ENCODE results near the gene SHTN1. TPM values are rescaled to one million over a fixed set of nuclear protein-coding genes. Genes with fewer than 3 reads are reported as not detected.

SHTN1 gene
- total RNA-seq, 5 donors from 2014 or later (not counting 1 experiment from before 2014, with no cell fraction given) = 0.35 to 0.80 (median 0.44) TPM

- H3K9me3 ChIP-seq = no peaks in the 10 kb centered on the region
- no peaks in the 10 kb centered on the region for H3K36me3 ChIP-seq (ENCODE audit: control insufficient read depth in 2 of 2, extremely low read depth in 1 of 2, insufficient read depth in 1 of 2, low read length in 1 of 2)
- no peaks in the 10 kb centered on the region for H3K4me1 ChIP-seq (ENCODE audit: control insufficient read depth in 1 of 2, extremely low read depth in 1 of 2, insufficient read depth in 2 of 2, low read length in 2 of 2)
- 92% methylated on average over 2 of the region's 3 CpGs for WGBS (ENCODE audit: insufficient coverage)
- CTCF ChIA-PET = no interaction called here
- ATAC-seq (replicated peaks in 1 of 4) = no peak
- H3K9me3 Mint-ChIP-seq = no peaks in the 10 kb centered on the region
- POLR2A ChIA-PET = no interaction called here
- no peak overlapping the region for H3K27ac ChIP-seq (ENCODE audit: low read length)
- peaks cover 0 to 4% of the 10 kb centered on the region in 2 donors for H3K27me3 Mint-ChIP-seq
- no peaks in the 10 kb centered on the region for H3K4me1 Mint-ChIP-seq
- no peak for DNase-seq
- no peak overlapping the region for H3K4me3 ChIP-seq (ENCODE audit: control insufficient read depth in 1 of 2, extremely low read depth in 1 of 2, low read length in 1 of 2)
- H3K36me3 Mint-ChIP-seq = no peaks in the 10 kb centered on the region
- H3K4me3 Mint-ChIP-seq = no peak overlapping the region
- H3K27me3 ChIP-seq (replicated peaks in 1 of 2; ENCODE audit: control insufficient read depth in 2 of 2, extremely low read depth in 1 of 2, insufficient read depth in 2 of 2, low read length in 1 of 2) = no peaks in the 10 kb centered on the region
- no peak overlapping the region for H3K27ac Mint-ChIP-seq
Observed at GRCh38 chr10:116905845-116906210, 99.2 kb downstream of the SHTN1 start.

DNA sequence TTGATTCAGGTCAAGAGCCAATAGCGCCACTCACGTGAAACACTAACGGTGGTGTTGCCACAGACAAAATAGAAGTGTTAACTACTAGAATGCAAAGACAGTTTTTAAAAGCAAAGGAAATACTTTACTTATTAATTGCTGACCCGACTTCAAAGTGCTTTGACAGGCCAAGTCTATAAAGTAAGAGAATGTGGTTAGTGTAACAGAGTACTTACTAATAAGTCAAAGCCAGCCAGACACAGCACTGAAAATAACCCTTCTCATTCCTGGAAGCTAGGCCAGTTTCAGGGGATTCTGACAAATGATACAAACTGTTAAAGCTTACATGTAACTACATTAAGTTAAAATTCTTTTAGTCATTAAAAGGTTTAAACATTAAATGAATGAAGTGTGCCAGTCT, 105.4 kb downstream of the SHTN1 start:
- H3K4me3 Mint-ChIP-seq = no peak overlapping the region
- Histone ChIP-seq H3K36me3 (ENCODE audit: control insufficient read depth in 2 of 2, extremely low read depth in 1 of 2, insufficient read depth in 1 of 2, low read length in 1 of 2) (no peaks in the 10 kb centered on the region), H3K27me3 (replicated peaks in 1 of 2; ENCODE audit: control insufficient read depth in 2 of 2, extremely low read depth in 1 of 2, insufficient read depth in 2 of 2, low read length in 1 of 2) (no peaks in the 10 kb centered on the region), H3K4me1 (ENCODE audit: control insufficient read depth in 1 of 2, extremely low read depth in 1 of 2, insufficient read depth in 2 of 2, low read length in 2 of 2) (no peaks in the 10 kb centered on the region), H3K4me3 (ENCODE audit: control insufficient read depth in 1 of 2, extremely low read depth in 1 of 2, low read length in 1 of 2) (no peak overlapping the region), H3K9me3 (no peaks in the 10 kb centered on the region), H3K27ac (ENCODE audit: low read length) (no peak overlapping the region)
- H3K36me3 Mint-ChIP-seq = no peaks in the 10 kb centered on the region
- ATAC-seq (replicated peaks in 1 of 4) (no peak), DNase-seq (no peak)
- no peaks in the 10 kb centered on the region for H3K9me3 Mint-ChIP-seq
- H3K4me1 Mint-ChIP-seq = no peaks in the 10 kb centered on the region
- WGBS (ENCODE audit: insufficient coverage) = no CpG with 5 or more reads among the region's 4 CpGs
- ChIA-PET CTCF (interaction anchor here in 1 of 2 donors (0.6 kb wide), 1 partner anchor 1560 kb away, joined by 4 read pairs; no protein-coding TSS in a partner anchor), POLR2A (no interaction called here)
- no peak overlapping the region for H3K27ac Mint-ChIP-seq
- no peaks in the 10 kb centered on the region for H3K27me3 Mint-ChIP-seq

DNA sequence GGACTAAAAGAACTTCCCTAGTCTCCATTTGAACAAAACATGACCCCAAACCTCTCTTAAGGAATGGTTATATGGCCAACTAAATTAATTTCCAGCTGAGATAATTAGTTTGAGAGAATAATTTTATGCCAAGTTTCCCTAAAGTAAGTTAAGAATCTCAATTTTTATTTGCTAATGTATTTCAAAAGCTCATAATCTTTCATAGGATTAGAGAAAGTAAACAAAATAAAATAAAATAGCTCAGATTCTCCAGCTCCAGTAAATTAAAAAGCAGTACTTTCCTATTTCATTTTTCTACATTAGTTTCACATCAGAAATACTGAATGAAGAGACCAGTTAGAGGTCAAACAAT, 111.3 kb downstream of the SHTN1 start:
- H3K27ac ChIP-seq (ENCODE audit: low read length) = no peak overlapping the region
- ATAC-seq (replicated peaks in 1 of 4) = no peak
- H3K4me3 Mint-ChIP-seq = no peak overlapping the region
- peaks cover 0 to 3% of the 10 kb centered on the region in 2 experiments for H3K27me3 ChIP-seq (replicated peaks in 1 of 2; ENCODE audit: control insufficient read depth in 2 of 2, extremely low read depth in 1 of 2, insufficient read depth in 2 of 2, low read length in 1 of 2)
- CTCF ChIA-PET = no interaction called here
- H3K9me3 ChIP-seq = no peaks in the 10 kb centered on the region
- no peaks in the 10 kb centered on the region for H3K9me3 Mint-ChIP-seq
- H3K4me1 Mint-ChIP-seq = no peaks in the 10 kb centered on the region
- H3K27ac Mint-ChIP-seq = no peak overlapping the region
- POLR2A ChIA-PET = no interaction called here
- H3K36me3 Mint-ChIP-seq = no peaks in the 10 kb centered on the region
- H3K27me3 Mint-ChIP-seq = peaks cover 8 to 25% of the 10 kb centered on the region in 2 donors
- no peaks in the 10 kb centered on the region for H3K36me3 ChIP-seq (ENCODE audit: control insufficient read depth in 2 of 2, extremely low read depth in 1 of 2, insufficient read depth in 1 of 2, low read length in 1 of 2)
- H3K4me1 ChIP-seq (ENCODE audit: control insufficient read depth in 1 of 2, extremely low read depth in 1 of 2, insufficient read depth in 2 of 2, low read length in 2 of 2) = no peaks in the 10 kb centered on the region
- no peak overlapping the region for H3K4me3 ChIP-seq (ENCODE audit: control insufficient read depth in 1 of 2, extremely low read depth in 1 of 2, low read length in 1 of 2)
- no peak for DNase-seq

GRCh38 chr10:116892907-116893685, 111.9 kb downstream of the SHTN1 start:
- H3K4me1 ChIP-seq (ENCODE audit: control insufficient read depth in 1 of 2, extremely low read depth in 1 of 2, insufficient read depth in 2 of 2, low read length in 2 of 2) = no peaks in the 10 kb centered on the region
- DNase-seq = no peak
- H3K9me3 ChIP-seq = no peaks in the 10 kb centered on the region
- 32% methylated on average over 5 of the region's 11 CpGs for WGBS (ENCODE audit: insufficient coverage)
- H3K36me3 ChIP-seq (ENCODE audit: control insufficient read depth in 2 of 2, extremely low read depth in 1 of 2, insufficient read depth in 1 of 2, low read length in 1 of 2) = no peaks in the 10 kb centered on the region
- no peak overlapping the region for H3K4me3 ChIP-seq (ENCODE audit: control insufficient read depth in 1 of 2, extremely low read depth in 1 of 2, low read length in 1 of 2)
- Mint-ChIP-seq H3K27ac (no peak overlapping the region), H3K36me3 (no peaks in the 10 kb centered on the region), H3K4me1 (no peaks in the 10 kb centered on the region), H3K27me3 (peaks cover 8 to 28% of the 10 kb centered on the region in 2 donors), H3K9me3 (no peaks in the 10 kb centered on the region), H3K4me3 (no peak overlapping the region)
- no peak for ATAC-seq (replicated peaks in 1 of 4)
- CTCF ChIA-PET = no interaction called here
- H3K27me3 ChIP-seq (replicated peaks in 1 of 2; ENCODE audit: control insufficient read depth in 2 of 2, extremely low read depth in 1 of 2, insufficient read depth in 2 of 2, low read length in 1 of 2) = peaks cover 0 to 3% of the 10 kb centered on the region in 2 experiments
- no peak overlapping the region for H3K27ac ChIP-seq (ENCODE audit: low read length)
- POLR2A ChIA-PET = no interaction called here

DNA sequence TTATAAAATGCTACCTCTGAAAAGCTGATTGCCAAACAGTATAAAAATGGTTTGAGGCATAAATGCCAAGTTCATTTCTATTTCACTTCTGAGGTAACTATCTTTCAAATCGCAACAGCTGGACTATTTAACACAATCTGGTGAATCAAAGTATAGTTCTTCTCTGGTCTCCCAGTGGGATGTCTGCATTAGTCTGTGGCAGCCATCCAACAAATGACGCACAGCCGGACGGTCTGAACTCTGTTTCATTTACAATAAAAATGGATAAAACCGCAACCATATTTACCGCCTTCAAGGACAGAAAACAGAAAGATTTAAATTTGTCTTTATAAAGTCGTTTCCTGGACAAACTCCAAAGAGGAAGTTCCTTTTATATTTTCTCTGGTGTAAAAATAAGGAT, 113.8 kb downstream of the SHTN1 start:
- ChIA-PET CTCF (no interaction called here), POLR2A (no interaction called here)
- DNase-seq (no peak), ATAC-seq (replicated peaks in 1 of 4) (no peak)
- H3K36me3 Mint-ChIP-seq = no peaks in the 10 kb centered on the region
- H3K27ac Mint-ChIP-seq = no peak overlapping the region
- Histone ChIP-seq H3K4me1 (ENCODE audit: control insufficient read depth in 1 of 2, extremely low read depth in 1 of 2, insufficient read depth in 2 of 2, low read length in 2 of 2) (no peaks in the 10 kb centered on the region), H3K36me3 (ENCODE audit: control insufficient read depth in 2 of 2, extremely low read depth in 1 of 2, insufficient read depth in 1 of 2, low read length in 1 of 2) (no peaks in the 10 kb centered on the region), H3K27me3 (replicated peaks in 1 of 2; ENCODE audit: control insufficient read depth in 2 of 2, extremely low read depth in 1 of 2, insufficient read depth in 2 of 2, low read length in 1 of 2) (peaks cover 0 to 3% of the 10 kb centered on the region in 2 experiments), H3K9me3 (no peaks in the 10 kb centered on the region), H3K27ac (ENCODE audit: low read length) (no peak overlapping the region), H3K4me3 (ENCODE audit: control insufficient read depth in 1 of 2, extremely low read depth in 1 of 2, low read length in 1 of 2) (no peak overlapping the region)
- no peak overlapping the region for H3K4me3 Mint-ChIP-seq
- peaks cover 12 to 35% of the 10 kb centered on the region in 2 donors for H3K27me3 Mint-ChIP-seq
- 47% methylated on average over 3 of the region's 7 CpGs for WGBS (ENCODE audit: insufficient coverage)
- H3K4me1 Mint-ChIP-seq = no peaks in the 10 kb centered on the region
- no peaks in the 10 kb centered on the region for H3K9me3 Mint-ChIP-seq

- no peaks in the 10 kb centered on the region for H3K36me3 ChIP-seq (ENCODE audit: control insufficient read depth in 2 of 2, extremely low read depth in 1 of 2, insufficient read depth in 1 of 2, low read length in 1 of 2)
- peaks cover 15 to 39% of the 10 kb centered on the region in 2 donors for H3K27me3 Mint-ChIP-seq
- no peaks in the 10 kb centered on the region for H3K4me1 ChIP-seq (ENCODE audit: control insufficient read depth in 1 of 2, extremely low read depth in 1 of 2, insufficient read depth in 2 of 2, low read length in 2 of 2)
- DNase-seq (no peak), ATAC-seq (replicated peaks in 1 of 4) (no peak)
- no peaks in the 10 kb centered on the region for H3K9me3 Mint-ChIP-seq
- H3K4me3 ChIP-seq (ENCODE audit: control insufficient read depth in 1 of 2, extremely low read depth in 1 of 2, low read length in 1 of 2) = no peak overlapping the region
- no peak overlapping the region for H3K27ac Mint-ChIP-seq
- WGBS (ENCODE audit: insufficient coverage) = 80% methylated on average over 1 of the region's 3 CpGs
- no peaks in the 10 kb centered on the region for H3K4me1 Mint-ChIP-seq
- H3K36me3 Mint-ChIP-seq = no peaks in the 10 kb centered on the region
- ChIA-PET CTCF (no interaction called here), POLR2A (no interaction called here)
- no peak overlapping the region for H3K4me3 Mint-ChIP-seq
- H3K27me3 ChIP-seq (replicated peaks in 1 of 2; ENCODE audit: control insufficient read depth in 2 of 2, extremely low read depth in 1 of 2, insufficient read depth in 2 of 2, low read length in 1 of 2) = peaks cover 0 to 3% of the 10 kb centered on the region in 2 experiments
- no peak overlapping the region for H3K27ac ChIP-seq (ENCODE audit: low read length)
- no peaks in the 10 kb centered on the region for H3K9me3 ChIP-seq
Observed at GRCh38 chr10:116889066-116889465, 115.9 kb downstream of the SHTN1 start.

Measured in T-cell (primary cell).